GM21526 (cell line): Measurements from ENCODE around the gene ZNF343.
"Not testable (repeated sequence)": the region's sequence is repeated elsewhere in the genome, so short reads cannot be mapped to it uniquely, and the experiment has no call there.

Source experiments
- ATAC-seq: cut with Tn5 transposase; IDR thresholded peaks from one replicate; pipeline ENCODE4 v1.9.1; 2021; ENCODE audit warnings: moderate library complexity; ENCODE audit not compliant: unreplicated experiment, low FRiP score

ZNF343 gene

DNA sequence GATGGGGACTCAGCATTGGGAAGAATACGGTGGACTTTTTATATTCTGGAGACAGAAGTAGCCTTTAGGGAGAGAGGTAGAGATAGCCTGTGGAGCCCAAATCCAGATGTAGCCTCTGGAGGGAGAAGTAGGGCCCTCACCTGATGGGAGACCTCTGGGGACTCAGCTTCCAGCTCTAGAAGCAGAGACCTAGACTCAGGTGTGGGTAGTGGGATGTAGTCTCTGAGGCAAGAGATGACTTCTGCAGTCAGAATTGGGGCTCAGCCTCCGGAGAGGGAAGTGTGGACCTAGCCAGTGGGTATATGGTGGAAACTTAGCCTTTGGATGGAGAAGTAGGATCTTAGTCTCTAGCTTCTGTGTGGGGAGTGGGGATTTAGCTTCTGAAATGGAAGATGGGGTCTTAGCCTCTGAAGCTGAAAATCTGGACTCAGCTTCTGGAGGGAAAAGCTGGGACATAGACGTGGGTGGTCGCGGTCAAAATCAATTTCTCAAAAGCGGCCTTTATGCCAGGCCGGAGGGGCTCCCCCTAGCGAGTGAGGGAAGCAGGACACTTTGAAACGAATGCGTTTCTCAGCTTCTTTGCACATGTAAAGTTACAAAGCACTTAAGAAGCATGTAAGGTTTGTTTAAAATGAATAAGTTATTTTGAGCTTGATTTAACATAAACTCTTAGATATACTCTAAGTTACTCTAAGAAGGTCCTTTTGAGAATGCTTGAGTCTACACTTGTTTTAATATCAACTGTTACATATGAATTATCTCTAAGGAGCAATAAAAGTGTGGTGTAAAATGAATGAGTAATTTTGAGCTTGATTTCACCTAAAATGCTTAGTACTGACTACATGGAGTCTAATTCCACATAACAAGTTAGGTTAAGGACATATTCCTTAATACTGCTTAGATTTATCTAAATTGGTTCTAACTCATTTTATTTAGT lies 12.9 kb upstream of the ZNF343 start:
- no peak for ATAC-seq

GRCh38 chr20:2520617-2521016 lies 11.9 kb upstream of the ZNF343 start:
- no peak for ATAC-seq

DNA sequence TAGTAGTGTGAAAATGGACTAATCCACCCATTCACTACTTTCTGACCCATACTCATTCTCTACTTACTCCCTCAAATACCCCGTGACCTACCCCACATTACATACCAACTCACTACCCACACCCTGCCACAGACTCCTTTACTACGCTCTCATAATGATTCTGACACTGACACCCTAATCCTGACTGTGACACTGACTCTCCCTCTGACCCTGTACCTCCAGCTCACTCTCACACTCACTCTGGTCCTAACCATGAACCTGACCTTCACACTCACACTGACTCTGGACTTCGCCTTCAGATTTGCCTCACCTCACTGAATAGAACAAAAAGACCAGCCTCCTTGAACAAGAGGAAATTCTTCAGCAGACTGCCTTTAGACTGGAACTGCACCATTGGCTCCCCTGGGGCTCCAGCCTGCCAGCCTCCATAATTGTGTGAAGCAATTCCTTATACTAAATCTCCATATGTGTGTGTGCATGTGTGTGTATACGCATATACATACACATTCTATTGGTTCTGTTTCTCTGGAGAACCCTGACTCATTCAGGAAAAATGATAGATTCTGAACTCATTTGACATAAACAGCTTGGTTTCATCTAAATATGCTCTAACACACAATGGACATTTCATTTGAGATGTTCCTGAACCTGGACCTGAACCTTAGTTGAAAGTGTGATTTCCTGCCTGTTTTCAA lies 10.5 kb upstream of the ZNF343 start:
- no peak for ATAC-seq

DNA sequence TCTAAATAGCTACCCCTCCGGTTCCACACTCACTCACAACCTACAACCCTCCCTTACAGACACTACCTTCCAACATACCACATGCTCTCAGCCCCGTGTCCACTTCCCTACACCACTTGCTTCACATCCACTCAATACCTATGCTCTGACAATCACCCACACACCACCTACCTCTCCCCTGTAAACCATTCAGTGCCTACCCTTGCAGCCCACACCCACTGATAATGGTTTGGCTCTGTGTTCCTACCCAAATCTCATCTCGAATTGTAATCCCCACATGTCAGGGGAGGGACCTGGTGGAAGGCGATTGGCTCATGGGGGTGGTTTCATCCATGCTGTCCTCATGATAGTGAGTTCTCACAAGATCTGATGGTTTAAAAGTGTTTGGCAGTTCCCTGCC lies 9.8 kb upstream of the ZNF343 start:
- no peak for ATAC-seq

DNA sequence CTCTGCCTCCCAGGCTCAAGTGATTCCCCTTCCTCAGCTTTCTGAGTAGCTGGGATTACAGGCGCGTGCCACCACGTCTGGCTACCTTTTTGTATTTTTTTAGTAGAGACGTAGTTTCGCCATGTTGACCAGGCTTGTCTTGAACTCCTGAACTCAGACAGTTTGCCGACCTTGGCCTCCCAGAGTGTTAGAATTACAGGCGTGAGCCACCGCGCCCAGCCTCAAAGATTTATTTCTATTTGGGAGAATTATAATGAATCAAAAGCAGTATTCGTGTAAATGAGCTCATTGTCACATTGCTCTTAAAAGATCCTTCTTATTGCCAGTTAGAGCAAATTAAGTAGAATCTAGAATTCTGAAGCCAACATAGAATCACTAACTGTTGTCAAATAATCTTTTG lies 9.4 kb upstream of the ZNF343 start:
- no peak for ATAC-seq

DNA sequence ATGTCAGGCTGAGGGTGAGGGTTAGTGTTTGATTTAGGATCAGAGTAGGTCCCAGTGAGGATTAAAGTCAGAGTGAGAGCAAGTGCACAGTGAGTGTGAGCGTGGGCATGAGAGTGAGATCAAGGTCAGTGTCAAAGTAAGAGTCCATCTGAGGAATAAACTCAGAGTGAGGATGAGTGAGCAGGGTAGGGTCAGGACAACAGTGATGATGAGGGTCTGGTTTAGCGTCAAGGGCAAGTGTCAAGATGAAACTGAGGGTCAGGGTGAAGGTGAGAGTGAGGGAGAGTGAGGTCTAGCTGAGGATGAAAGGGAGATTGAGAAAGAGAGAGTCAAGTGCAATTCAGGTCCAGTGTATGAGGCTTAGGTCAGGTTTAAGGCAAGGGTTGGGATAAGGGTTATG lies 7.7 kb upstream of the ZNF343 start:
- no peak for ATAC-seq

- ATAC-seq: no peak
Measured at GRCh38 chr20:2515203-2515602, 6.5 kb upstream of the ZNF343 start.

DNA sequence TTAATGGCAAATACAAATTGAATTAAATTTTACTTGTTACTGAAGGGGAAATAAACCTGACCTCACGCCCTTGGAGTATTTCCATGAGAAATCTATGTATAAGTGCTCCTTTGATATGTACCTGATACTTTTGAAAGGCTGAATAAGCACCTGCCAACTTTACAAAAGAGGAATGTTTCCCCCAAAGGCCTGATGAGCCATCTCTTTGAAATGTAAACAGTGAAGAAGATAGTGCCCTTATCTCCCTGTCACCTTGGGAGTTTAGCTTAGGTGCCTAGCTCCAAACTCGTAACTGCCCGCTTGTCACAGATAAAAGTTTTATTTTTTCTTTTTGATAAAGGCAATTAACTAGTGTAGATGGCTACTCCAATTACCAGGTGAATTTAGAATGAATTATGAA lies 1.1 kb upstream of the ZNF343 start:
- ATAC-seq: no peak

- ATAC-seq: no peak
Measured at GRCh38 chr20:2509468-2509781, 710 bp upstream of the ZNF343 start.

DNA sequence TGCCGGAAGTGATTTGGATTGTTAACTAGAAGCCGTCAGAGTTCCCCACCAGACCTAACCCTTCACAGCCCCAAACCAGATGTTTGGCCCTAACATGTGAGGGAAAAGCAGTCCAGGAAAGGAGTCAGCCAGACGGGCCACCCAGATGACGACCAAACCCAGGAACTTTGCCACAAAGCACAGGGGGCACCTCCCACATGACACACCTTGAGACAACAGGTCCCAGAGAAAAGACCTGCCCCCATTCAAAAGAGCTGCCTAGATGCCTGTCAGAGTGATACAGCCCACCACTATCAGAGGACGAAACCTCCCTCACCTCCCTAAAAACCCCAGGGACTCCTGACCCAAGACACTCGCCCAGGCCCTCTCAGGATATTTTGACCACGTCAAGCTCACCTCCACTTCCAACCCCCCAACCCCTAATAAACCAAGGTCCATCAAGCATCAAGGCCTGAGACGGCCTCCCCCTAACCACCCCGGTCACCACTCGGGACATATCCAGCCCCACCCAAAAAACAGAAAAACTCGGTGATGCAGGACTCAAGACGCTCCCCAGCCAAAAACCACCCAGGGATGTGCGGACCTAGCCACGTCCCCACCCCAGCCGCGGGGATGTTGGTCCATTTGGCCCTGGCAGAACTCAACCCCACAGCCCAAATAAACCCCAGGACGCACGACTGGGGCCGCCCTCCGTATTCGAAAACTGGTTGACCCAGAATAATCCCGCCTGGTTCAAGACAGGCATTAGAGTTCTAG lies 662 bp downstream of the ZNF343 start:
- ATAC-seq: no peak

DNA sequence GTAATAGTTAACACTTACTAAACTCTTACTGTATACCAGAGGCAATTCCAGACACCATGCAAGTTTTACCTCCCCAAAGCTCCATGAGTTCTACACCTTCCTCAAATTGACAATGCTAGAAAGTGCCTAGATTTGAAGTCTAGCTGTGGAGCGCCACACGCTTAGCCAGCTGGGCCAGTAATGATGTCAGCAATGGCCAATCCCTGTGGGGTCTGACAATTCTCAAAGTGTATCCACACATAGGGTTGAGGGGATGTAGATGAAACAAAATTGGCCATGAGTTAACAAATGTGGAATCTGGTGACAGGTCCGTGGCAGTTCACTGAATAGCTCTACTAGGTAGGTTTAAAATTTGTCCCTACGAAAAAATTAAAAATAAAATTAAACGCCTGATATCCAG lies 1.3 kb downstream of the ZNF343 start:
- ATAC-seq: no peak

- ATAC-seq: not testable (repeated sequence)
Measured at GRCh38 chr20:2506426-2506825, 2.3 kb downstream of the ZNF343 start.

- ATAC-seq: not testable (repeated sequence)
Measured at GRCh38 chr20:2504803-2505202, 3.9 kb downstream of the ZNF343 start.

- not testable (repeated sequence) for ATAC-seq
Measured at GRCh38 chr20:2502808-2503384, 5.8 kb downstream of the ZNF343 start.

DNA sequence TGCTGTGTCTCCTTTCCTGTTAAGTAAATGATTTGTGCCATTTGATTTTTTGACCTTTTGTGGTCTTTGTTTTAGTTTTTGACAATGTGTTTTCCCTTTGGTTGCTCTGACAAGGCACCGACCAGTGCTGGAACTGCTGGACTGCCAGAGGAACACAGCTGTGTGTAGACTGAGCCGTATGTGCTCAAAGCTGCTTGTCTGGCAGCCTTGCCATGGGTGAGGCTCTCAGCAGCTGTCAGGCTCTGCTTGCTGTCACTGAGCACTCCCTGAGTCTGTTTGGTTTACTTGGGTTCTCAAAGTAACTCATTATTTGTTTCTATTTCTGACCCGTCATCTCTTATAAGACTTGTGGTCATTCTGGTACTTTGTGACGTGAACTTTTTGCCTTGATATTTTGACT lies 23.1 kb downstream of the ZNF343 start:
- no peak for ATAC-seq

DNA sequence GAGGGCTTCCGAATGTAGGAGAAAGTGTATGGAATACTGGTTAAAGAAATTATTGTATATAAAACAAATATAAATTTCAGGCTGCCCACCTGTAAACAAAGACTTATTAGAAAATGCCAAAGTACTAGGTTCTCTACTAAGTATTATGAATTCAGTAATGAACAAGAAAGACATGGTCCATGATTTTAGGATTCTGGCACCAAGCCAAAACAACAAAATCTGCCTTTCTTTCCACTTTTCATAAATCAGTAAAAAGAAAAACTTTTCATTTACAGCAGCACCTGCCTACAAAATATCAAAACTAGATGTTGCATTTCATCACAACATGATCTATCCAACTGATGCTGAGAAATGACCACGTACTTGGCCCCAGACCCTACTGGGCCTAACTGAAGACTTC lies 23.6 kb downstream of the ZNF343 start:
- ATAC-seq: no peak

- no peak for ATAC-seq
Measured at GRCh38 chr20:2483504-2483903, 25.2 kb downstream of the ZNF343 start.

DNA sequence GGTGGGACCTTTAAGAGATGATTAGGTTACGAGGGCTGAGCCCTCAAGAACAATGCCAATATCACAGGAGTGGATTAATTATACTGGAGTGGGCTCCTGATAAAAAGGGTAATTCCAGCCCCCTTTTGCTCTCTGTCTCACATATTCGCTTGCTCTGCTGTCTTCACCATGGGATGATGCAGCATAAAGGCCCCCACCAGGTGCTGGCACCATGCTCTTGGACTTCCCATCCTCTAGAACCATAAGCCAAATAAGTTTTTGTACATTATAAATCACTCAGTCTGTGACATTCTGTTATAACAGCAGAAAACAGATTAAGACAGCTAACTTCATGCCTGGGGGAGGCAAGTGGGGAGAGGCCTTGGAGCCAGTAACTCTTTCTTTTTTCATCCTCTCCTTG lies 28.3 kb downstream of the ZNF343 start:
- ATAC-seq: no peak

DNA sequence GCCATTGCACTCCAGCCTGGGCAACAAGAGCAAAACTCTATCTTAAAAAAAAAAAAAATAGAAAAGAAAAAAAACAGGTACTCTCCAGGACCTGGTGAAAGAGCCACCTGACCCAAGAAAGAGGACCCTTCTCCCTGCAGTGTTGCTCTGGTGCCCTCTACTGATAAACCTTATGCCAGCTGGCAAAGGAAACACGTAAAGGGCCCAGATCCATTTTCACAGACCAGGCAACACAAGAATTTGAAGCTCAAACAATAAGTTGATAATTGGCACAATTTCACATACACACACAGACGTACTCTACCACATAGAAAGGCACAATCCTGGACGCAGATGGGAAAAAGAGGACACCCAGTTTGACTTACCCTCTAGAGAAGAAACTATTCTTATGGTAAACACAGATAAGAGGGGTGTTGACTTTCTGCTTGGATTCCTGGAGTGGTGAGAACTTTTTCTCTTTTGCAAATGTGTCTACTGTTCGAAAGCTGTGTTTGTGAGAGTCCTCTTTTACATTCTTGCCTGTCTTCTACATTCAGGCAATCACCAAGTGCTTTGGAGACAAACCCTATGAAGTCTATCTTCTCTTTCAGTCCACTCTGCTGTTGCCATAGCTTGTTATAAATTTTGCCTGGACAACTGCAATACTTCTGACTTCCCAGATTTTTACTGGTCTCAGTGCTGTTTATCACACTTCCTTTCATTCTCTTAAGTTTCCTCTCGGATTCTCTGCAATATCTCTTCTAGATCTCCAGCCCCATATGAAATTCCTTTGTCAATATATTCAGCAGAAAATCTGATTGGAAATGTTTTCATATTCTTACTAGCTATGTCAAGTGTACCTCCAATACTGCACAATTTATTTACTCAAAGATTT lies 31.7 kb downstream of the ZNF343 start:
- ATAC-seq: no peak
